Measurements from ENCODE around the gene TBX15.

DNA sequence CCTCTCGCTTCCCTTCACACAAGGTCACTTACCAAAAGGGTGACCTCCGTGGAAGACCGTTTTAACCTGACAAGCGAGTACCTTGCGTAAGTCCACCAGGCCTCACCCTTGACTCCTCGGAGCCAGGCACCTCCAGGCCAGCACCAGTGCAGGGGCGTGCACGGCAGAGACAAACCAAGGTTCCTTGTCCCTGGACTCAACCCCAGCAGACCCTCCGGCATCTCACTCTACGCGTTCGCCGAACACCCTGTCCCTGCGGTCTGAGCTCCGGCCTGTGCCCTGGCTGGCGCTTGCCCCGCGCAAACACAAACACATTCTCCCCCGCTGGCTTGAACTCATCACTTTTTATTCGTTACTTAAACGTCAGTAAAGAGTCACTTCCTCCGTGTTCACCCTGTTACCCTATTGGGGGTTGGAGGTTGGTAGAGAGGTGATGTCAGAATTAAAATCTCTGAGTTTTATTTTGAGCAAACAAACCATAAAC, 4.5 kb downstream of the TBX15 start:
- TF ChIP-seq EZH2phosphoT487 (IDR thresholded peaks at IDR 0.05; ENCODE audit: insufficient read depth, low read depth): no peak
- TF ChIP-seq EZH2 (IDR thresholded peaks at IDR 0.05; ENCODE audit: insufficient read depth, poor library complexity, severe bottlenecking): no peak

Measured in GM23248 (cell line).